MM.1S (cell line): ENCODE results near the gene CIAO2B.

Experiments
- CTCF ChIP-seq: fragments of 300-600 bp; sonication (generic); IDR thresholded peaks from 2 replicates; pipeline ENCODE4 v1.5.1; 2016; ENCODE audit warnings: antibody characterized with exemption, low read length, mixed read lengths
- EZH2 ChIP-seq: fragments of 300-600 bp; sonication (generic); optimal IDR thresholded peaks from 2 replicates; pipeline ENCODE3; 2017; ENCODE audit warnings: low read depth, mild to moderate bottlenecking, antibody characterized with exemption, low read length, mixed read lengths

GRCh38 chr16:66958857-66959703 is 24.9 kb upstream of the CIAO2B start:
- TF ChIP-seq CTCF (no peak), EZH2 (no peak)
